NCI-H524 treated with DMSO at 0.1 percent for 48 hours (cell line): ENCODE data around the gene HRCT1.
A peak's percentile ranks its signal among the peaks of the same experiment; 100 is the strongest.
"Not testable (repeated sequence)": the region's sequence is repeated elsewhere in the genome, so short reads cannot be mapped to it uniquely, and the experiment has no call there.

ENCODE experiments used
- DNase-seq: peaks from one replicate; lab custom pipeline; 2025; lab: John Stamatoyannopoulos, UW

Gene HRCT1

DNA sequence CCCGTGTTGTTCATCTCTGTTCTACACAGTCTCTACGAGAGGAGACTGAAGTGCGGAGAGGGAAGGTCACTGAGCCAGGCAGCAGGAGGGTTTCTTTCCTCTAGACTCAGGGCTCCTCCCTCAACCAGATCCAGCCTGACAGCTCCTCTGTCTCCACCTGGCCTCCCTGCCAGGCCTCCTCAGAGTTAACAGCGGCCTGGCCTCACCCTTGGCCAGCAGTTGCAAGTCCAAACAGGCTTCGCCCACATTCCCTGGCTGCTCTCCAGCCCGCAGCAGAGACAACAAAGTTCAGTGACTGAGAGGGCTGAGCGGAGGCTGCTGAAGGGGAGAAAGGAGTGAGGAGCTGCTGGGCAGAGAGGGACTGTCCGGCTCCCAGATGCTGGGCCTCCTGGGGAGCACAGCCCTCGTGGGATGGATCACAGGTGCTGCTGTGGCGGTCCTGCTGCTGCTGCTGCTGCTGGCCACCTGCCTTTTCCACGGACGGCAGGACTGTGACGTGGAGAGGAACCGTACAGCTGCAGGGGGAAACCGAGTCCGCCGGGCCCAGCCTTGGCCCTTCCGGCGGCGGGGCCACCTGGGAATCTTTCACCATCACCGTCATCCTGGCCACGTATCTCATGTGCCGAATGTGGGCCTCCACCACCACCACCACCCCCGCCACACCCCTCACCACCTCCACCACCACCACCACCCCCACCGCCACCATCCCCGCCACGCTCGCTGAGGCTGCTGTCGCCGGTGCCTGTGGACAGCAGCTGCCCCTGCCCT is at the start of gene HRCT1:
Gene HRCT1, plus strand, starts transcription at position 291 of the 768 bp plus-strand sequence. Its CDS starts 86 bp downstream, at position 377.
- no peak for DNase-seq

DNA sequence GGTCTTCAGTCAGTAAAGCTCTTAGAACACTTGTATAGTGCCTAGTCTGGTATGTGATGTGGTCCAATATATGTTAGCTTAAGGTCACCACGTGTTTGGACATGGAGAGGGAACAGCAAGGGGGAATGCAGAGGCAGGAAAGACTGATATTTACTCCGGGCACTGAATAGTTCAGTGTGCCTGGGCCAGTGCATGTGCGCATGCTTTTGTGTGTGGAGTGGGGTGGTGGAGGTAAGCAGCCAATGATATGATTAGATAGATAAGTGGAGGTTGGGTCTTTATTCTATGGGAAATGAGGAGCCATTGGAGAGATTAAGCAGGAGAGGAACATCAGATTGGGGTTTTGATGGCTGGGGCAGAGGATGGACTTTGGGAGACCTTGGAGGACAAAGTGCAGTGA is 49.8 kb upstream of the HRCT1 start:
- DNase-seq: no peak

DNA sequence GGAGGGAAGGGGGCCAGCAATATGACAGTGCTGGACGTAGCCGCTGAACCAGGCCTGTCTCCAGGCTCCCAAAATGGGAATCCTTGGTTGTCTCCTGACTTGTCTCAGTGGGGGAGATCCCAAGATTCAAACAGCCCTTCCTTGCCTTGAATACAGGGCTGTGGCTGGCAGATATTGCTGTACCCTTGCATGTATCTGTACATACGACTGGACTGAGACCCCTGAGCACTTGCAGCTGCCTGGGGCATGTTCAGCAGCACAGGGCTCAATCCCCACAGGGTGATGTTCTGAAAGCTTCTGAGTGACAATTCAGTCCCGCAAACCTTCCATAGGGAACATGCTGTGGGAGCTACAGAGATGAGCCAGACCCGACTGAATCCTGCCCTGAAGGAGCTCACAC is 49.1 kb upstream of the HRCT1 start:
- no peak for DNase-seq

DNA sequence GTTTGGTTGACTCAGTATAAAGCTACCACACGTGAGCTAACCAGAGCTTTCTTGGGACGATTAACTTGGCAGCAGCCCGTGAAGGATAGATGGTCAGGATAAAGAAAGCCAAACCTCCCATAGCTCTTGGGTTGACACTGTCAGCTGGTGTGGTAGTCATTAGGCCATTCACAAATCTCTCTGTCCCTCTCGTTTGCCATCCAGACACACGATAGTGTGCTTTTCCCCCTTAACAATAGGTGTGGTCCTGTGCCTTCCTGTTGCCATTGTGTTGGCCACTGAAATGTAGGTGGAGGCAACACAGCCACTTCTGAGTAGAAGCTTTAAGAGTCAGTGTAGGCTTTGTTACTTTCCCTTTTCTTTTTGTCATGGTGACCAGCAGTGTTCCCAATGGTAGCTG is 47.5 kb upstream of the HRCT1 start:
- DNase-seq: no peak

DNA sequence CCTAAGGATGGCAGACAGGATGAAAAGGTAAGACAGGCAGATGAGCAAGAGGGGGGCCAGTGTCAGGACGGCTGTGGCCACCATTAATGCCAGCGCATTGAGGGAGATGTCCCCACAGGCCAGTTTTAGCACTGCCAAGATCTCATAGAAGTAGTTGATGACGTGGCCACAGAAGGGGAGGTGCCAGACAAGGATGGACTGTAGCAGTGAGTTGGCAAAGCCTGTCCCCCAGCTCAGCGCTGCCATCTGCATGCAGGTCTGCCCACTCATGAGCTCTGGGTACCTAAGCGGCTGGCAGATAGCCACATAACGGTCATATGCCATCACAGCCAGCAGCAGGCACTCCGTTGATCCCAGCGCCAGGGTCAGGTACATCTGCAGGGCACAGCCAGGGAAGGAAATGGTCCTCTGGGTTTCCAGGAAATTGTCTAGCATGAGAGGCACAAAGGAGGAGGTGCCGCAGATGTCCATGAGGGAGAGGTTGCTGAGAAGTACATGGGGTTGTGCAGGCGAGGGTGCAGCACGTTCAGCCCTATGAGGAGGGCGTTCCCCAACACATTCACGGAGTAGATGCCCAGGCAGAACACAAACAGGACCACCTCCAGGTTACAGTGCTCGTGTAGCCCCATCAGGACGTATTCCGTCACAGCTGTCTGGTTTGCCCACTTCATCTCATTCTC is 46.6 kb upstream of the HRCT1 start:
- DNase-seq: peak; percentile 16

DNA sequence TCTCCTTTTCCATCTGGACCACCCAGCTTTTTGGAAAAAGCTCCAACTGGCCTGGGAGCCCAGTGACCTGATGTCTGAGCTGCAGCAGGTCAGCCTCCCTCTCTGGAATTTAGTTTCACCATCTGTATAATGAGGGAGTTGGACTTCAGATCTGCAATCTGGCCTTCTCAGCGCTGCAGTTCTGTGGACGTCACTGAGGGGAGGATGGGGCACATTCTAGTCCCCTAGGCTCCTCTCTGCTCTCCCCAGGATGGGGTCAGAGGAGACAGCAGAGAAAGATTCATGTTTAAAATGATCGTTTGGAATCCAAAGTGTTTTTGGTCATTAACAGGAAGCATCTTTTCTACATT is 46.0 kb upstream of the HRCT1 start:
- DNase-seq: no peak

DNA sequence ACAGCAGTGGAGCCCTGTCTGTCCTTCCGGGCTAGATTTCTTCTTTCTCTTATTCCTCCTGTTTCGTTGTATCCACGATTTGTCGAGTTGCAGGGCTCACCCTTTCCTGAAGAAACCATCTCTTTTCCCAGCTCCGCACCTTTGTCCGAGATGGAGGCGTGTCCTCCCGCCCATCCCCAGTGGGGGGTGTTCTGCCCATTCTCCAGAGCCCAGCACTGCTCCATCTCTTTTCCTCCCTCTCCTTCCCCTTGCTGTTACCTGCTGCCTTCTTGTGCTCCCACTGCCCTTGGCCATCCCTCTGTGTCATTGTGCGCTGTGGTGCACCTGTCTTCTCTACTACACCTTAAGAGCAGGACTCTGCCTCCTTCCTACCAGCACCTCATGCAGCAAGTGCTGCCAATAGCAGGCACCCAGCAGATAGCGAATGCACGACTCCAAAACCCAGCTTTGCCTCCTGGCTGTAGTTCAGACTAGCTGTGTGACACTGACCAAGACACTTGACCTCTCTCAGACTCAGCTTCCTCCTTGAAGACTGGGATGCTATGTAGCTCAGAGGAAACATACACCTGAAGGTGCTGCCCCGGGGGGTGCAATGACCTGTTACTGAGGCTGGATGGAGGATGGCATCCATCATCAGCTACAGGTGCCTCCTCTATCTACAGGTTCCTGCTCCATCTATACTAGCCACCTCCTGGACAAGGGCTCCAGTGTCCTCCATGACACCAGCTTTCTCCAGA is 44.7 kb upstream of the HRCT1 start:
- no peak for DNase-seq

DNA sequence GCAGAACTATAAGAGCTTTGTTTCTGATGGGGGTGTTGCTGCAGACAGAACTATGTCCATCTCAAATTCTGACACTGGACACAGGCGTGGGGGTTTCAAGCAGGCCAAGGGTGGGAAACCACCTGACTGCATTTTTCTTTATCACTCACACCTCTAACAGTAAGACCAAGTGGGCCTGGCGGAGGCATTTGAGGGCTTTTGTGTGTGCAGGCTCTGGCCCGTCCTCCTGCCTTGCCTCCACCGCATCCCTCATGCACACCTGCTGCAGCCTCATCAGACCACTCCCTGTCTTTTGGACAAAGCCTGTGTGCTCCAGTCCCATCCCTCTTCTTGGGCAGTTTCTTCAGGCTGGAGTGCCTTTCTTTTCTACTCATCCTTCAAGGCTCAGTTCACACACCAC is 43.7 kb upstream of the HRCT1 start:
- DNase-seq: no peak

DNA sequence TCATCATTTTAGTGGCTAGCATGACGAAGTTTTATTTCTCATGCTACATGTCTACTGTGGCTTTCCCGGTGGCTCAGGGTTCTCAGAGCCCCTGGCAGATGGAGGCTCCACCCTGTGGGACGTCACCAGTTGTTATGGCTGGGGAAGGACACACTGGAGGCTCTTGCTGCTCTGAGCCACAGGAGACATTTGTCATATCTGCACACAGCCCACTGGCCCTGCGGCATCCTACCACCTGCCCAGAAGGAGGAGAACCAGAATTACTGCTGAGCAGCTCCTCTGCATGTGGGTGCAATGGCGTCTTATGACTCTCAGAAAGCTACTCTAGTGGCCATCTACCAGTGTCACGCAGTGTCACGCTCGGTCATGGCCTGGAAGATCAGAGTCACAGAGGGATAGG is 42.4 kb upstream of the HRCT1 start:
- no peak for DNase-seq

DNA sequence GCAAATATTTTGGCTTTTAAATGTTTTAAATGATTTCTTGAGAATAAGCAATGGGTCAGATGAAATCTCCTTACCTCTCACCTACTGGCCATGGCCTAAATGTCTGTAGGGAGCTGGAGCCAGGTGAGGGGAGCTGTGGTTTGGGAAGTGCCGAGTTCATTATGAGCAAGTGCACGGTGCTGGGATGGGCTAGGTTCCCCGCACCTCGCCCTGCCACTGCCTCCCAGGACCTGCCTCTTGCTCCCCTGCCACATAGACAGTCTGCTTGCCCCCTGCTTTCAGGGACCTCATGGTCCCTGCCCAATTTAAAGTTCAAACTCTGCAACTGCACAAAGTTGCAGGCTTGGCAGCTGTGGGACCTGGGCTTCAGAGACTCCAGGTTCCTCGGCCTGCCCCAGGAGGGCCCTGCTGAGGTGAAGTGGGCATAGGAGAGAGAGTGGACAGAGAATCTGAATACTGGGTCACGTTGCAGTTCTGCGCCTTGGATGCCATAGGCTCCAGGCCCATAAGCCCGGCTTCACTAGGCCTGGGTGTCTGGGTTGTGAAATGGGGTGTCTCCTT is 41.2 kb upstream of the HRCT1 start:
- no peak for DNase-seq

DNA sequence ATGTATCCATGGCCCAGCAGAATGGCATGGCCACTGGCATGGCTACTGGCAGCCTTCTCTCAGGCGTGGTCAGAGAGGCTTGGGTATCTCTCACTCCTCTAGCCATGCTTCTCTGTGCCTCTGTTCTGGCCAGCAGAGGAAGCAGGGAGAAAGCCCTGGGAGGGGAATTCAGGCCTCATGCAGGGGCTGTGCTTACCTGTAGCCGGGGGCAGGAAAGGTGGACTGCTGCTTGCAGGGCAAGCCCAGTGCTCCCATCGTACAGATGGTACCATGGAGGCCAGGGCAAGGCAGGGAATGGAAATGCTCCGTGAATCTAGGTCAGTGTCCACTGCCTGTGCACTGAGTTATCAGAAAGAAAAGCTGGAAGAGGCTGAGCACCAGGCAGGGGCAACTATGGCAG is 38.5 kb upstream of the HRCT1 start:
- no peak for DNase-seq

DNA sequence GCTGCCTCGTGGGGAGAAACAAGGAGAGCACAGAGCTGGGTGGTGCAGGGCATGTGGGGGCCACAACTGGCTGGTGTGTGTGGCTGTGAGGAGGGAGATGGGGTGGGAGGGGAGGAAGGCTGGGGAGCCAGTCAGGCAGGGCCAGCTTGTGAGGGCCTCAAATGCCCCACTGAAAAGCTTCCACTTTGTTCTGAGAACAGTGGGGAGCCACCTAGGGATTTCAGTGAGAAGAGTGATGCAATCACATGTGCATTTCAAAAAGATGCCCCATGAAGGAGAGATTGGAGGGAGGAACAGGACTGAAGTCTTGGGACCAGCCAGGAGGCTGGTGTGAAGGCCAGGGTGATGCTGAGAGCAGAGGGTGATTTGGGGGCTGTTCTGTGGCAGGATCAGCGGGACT is 37.1 kb upstream of the HRCT1 start:
- no peak for DNase-seq

DNA sequence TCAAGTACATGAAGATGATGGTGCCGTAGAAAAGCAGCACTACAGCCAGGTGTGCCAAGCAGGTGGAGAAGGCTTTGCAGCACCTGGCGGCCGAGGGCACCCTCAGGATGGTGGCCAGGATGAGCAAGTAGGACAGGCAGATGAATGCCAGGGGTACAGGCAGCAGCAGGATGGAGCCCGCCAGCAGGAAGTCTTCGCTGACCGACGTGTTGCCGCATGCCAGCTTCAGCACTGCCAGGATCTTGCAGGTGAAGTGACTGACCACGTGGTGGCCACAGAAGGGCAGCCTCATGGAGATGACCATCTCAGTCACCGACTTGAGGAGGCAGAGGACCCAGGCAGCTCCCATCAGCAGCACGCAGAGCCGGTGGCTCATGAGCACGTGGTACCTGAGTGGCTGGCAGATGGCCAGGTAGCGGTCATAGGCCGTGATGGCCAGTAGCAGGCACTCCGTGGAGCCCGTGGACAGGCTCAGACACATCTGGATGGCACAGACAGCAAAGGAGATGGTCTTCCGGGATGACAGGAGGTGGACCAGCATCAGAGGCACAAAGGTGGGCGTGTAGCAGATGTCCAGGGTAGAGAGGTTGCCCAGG is 36.3 kb upstream of the HRCT1 start:
- no peak for DNase-seq

DNA sequence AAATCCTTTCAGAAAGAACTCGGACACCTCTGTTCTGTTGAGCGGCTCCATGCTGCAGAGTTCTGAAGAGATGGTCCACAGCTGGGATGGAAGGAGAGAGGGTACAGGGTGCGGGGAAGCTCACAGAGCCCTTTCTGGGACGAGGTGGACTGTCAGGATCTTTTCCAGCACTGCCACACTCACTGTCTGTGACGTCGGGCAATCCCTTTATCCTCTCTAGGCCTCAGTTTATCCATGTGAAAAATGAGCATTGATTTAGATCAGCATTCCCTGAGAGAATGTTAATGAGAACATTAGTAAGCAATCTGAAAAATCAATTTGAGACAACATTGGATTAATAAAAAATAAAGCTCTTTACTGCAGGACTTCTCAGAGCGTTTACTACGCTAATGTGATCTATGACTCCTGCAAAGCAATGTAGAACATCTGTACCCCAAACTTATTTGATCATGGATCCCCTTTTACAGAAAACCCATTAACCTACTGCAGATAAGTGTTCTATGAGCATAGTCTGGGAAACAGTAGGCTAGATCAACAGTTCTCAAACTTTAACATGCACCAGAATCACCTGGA is 35.6 kb upstream of the HRCT1 start, which contains the start of gene OR13J1:
Gene OR13J1, minus strand, starts transcription at position 51 of the 573 bp plus-strand sequence. Its CDS starts 0 bp downstream, at position 51.
- DNase-seq: no peak

DNA sequence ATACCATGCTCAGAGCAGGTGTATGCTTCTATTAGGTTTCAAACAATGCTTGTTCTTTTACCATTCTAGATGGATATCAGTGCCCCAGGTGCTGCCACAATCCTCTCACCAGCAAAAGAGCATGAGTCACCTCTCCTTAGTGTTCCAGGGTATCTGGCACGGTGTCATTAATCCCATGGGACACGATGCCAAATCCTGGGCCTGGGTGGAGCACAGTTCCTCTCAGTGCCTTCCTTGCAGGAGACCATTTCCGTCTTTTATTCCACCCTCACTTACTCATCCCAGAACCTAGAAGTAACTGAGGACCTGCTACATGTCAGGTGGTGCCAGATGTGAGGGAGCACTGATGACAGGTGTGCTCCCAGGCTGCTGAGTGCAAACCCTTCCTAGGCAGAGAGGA is 34.5 kb upstream of the HRCT1 start:
- no peak for DNase-seq

DNA sequence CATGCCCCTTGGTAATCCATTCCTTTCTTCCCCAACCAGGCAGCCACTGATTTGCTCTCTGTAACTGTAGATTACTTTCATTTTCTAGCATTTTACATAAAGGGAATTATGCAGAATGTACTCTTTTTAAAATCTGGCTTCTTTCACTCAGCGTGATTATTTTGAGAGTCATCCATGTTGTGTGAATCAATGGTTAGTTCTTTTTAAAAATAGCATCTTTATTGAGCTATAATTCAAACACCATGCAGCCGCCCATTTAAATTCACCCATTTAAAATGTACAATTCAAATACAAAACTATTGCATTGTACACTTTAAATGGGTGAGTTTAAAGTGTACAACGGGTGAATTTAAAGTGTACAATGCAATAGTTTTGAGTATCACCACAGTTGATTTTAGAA is 33.5 kb upstream of the HRCT1 start:
- no peak for DNase-seq

DNA sequence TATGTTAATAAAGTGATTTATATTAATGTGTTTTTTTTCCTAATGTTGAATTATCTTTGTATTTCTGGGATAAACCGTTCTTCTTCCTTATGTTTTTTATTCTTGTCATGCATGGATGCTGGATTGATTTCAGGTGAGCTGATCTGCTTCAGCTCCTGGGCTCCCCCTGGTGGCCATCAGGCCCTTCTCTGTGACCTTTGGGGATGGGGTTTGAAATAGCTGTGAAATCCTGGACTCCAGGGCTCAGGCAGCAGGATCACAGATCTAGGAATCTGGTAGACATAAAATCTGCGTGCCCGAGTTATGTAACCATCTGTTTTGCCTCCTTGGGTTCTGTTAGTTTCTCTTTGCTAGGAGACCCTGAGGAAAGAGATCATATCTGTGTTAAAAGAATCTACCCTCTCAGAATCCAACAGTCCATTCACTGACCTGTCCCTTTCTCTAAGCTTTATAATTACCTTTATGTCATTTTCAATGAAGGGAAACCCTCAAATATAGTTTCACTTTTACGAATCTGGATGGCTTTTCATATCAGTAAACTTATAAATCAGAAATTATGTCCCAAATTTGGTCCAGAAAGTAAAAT is 23.6 kb upstream of the HRCT1 start:
- DNase-seq: peak; percentile 31

DNA sequence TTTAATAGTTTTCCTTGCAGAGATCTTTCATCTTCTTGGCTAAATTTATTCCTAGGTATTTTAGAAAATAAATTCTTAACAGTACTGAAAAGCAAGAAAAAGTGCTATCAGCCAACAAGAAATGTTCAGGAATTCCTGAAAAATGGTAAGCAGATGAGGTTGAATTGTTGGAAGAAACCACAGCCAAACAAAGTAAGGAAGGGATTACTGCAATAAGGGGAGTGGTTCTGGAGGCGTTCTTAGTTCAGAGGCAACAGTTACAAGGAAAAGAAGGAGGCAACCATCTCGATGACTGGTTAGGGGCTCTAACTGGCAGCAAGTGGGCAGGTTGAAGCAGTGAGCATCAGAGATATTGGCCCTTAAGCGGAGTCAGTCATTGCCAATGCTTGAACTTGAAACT is 23.0 kb upstream of the HRCT1 start:
- DNase-seq: no peak

DNA sequence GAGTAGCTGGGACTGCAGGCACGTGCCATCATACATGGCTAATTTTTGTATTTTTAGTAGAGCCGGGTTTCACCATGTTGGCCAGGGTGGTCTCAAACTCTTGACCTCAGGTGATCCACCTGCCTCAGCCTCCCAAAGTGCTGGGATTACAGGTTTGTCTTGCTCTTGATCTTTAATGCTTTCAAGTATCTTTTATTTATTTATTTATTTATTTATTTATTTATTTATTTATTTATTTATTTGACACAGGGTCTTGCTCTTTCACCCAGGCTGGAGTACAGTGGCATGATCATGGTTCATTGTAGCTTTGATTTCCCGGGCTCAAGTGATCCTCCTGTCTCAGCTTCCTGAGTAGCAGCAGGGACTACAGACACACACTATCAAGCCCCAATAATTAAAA is 21.1 kb upstream of the HRCT1 start:
- not testable (repeated sequence) for DNase-seq

DNA sequence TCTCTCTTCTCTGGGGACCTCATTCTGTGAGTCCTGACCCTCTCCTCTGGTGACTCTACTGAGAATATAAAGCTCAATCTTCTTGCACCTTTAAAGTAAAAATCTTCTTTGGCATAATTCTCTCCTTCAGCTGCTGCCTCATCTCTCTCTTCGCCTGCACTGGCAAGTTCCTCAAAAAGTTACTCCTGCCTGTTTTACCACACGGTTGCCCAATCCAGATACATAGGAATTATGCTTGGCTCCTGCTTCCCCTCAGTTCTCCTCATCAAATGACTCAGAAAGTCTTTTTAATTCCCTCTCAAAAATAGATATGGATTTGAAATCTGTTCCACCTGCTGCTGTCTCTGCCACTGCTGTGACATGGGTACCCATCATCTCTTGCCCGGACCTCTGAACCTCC is 14.4 kb upstream of the HRCT1 start:
- DNase-seq: no peak

DNA sequence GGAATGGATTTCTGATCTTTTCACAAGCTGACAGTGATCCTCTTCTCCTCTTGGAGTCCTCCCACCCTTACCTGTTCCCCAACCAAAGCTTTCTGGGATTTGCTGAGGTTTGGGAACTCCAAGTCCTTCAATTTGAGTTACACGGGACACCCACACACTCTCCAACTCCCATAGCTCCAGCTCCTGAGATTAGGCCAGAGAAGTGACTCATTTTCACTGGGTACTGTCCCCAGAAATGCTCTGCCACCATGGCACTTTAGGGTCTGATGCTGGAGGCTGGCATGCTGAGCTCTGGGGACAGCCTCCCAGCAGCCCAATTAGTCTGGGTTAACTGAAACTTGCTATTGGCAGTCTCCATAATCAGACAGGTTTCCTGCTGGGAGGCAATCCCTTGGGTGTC is 14.0 kb upstream of the HRCT1 start:
- no peak for DNase-seq

DNA sequence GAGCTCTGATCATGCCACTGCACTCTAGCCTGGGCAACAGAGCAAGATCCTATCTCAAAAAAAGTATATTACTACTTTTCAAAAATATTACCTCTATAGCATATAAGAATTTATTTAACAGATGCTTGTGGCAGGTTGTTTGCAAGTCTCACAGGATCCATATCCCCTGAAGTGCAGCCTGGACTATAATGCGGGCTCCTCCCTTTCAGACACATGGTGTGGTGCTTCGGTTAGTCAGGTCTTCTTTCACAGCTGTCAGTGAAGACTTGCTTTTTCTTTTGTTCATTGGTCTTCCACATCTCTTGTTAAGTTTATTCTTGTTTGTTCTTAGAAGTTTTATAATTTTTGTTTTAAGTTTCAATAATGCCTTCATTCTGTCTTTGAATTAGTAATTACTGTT is 9.4 kb upstream of the HRCT1 start:
- DNase-seq: no peak
